ENCODE data around the gene WIPF1.

WIPF1 gene

DNA sequence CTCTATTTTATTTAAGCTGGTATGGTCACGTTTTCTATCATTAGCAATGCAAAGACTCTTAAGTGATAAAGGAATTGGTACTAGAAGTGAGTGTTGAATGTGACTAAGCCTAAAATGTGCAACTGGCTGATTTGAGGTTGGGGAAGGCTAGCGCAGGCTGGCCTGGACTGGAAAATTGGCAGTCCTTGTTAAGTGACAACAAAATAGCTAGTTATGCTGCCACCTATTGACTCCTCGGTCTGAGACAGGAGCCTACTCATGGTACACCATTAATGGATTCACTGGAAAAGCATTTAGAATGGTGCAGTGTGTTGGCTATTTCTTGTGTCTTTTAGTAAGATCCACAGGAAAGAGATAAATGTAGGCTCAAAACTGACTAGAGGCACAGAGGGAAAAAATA, 5.7 kb upstream of the WIPF1 start:
- DNase-seq (ENCODE audit: low read depth in 1 of 2, low spot score in 1 of 2) = peak in 1 of 2 experiments; percentile 55
- TF ChIP-seq JUND (IDR thresholded peaks at IDR 0.05; ENCODE audit: low read depth) = no peak
- in situ Hi-C loops (cut with HindIII; ENCODE audit: low pct_unique_long_range_greater_than_20kb, low sequenced_read_pairs) = no loop called here

- TF ChIP-seq JUND (IDR thresholded peaks at IDR 0.05; ENCODE audit: low read depth) = no peak
- no peak for DNase-seq (ENCODE audit: low read depth in 1 of 2, low spot score in 1 of 2)
- in situ Hi-C loops (cut with HindIII; ENCODE audit: low pct_unique_long_range_greater_than_20kb, low sequenced_read_pairs) = no loop called here
These were observed 5.1 kb upstream of the WIPF1 start for GRCh38 chr2:174602745-174603144.

DNA sequence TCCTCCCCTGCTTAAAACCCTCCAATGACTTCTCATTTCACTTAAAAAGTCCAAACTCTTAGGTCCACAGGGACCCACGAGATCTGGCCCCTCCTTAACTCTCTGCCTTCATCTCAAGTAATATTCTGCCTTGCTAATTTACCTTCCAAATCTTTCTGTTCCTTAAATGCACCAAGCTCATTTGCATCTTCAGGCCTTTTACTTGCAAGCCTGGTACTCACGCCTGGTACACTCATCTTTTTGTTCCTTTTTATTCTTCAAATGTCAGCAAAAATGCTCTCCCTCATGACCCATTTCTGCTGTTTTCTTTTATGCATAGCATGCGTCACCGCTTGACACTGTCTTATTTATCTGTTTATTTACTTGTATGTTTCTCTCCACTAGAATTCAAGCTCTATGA, 2.7 kb upstream of the WIPF1 start:
- in situ Hi-C loops (cut with HindIII; ENCODE audit: low pct_unique_long_range_greater_than_20kb, low sequenced_read_pairs) = no loop called here
- no peak for DNase-seq (ENCODE audit: low read depth in 1 of 2, low spot score in 1 of 2)
- TF ChIP-seq JUND (IDR thresholded peaks at IDR 0.05; ENCODE audit: low read depth) = no peak

DNA sequence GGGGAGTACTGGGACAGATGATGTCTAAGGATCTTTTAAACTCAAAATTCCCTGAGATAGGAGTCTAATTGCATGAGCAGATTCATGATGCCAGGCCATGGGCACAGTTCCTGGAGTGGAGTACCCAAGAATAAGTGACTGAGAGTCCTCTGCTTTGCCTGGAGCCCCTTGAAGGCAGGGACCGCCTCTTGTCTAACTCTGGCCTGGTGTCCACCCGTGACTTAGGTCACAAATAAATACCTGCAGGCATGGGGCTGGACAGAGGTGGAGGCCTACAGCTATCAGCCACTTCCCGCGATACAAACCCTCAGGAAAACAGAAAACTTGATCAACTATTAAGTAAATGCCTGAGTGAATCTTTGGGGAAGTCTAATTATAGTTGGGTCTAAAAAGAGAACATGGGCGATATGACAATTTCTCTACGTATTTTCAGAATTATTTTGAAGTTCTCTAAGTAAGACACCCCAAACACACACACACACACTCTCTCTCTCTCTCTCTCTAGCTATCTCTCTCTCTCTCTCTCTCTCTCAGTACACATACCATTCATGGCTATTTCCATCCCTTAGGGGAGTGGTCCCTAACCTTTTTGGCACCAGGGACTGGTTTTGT, 1.8 kb upstream of the WIPF1 start:
- in situ Hi-C loops (cut with HindIII; ENCODE audit: low pct_unique_long_range_greater_than_20kb, low sequenced_read_pairs) = no loop called here
- DNase-seq (ENCODE audit: low read depth in 1 of 2, low spot score in 1 of 2) = no peak
- TF ChIP-seq JUND (IDR thresholded peaks at IDR 0.05; ENCODE audit: low read depth) = no peak

- TF ChIP-seq JUND (IDR thresholded peaks at IDR 0.05; ENCODE audit: low read depth) = no peak
- in situ Hi-C loops (cut with HindIII; ENCODE audit: low pct_unique_long_range_greater_than_20kb, low sequenced_read_pairs) = no loop called here
- DNase-seq (ENCODE audit: low read depth in 1 of 2, low spot score in 1 of 2) = no peak
These were observed 627 bp downstream of the WIPF1 start for GRCh38 chr2:174597009-174597344.

DNA sequence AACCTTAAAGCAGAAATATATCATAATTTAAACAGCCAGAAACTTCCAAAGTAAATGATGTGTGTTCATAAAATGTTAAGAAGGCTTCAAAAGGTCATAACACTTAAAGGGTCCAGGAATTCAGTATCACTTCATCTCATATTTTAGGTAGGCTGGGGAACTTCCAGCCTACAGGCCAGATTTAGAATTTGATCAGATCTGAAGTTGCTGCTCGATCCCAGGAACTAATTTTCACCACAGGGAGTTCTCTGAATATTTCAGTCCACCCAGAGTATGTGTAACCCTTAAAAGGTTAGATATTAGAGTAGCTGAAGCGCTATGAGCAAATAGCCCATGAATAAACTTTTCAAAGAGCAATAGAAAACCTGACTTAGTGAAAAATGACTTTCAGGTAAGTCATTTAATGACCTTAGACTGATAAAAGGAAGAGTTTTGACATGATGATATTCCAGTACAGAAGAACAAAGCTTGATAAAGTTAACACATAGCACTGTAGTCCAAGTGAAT, 1.7 kb downstream of the WIPF1 start:
- in situ Hi-C loops (cut with HindIII; ENCODE audit: low pct_unique_long_range_greater_than_20kb, low sequenced_read_pairs) = no loop called here
- no peak for TF ChIP-seq JUND (IDR thresholded peaks at IDR 0.05; ENCODE audit: low read depth)
- DNase-seq (ENCODE audit: low read depth in 1 of 2, low spot score in 1 of 2) = no peak

- in situ Hi-C loops (cut with HindIII; ENCODE audit: low pct_unique_long_range_greater_than_20kb, low sequenced_read_pairs) = no loop called here
These were observed 2.3 kb downstream of the WIPF1 start for GRCh38 chr2:174595116-174595809.

DNA sequence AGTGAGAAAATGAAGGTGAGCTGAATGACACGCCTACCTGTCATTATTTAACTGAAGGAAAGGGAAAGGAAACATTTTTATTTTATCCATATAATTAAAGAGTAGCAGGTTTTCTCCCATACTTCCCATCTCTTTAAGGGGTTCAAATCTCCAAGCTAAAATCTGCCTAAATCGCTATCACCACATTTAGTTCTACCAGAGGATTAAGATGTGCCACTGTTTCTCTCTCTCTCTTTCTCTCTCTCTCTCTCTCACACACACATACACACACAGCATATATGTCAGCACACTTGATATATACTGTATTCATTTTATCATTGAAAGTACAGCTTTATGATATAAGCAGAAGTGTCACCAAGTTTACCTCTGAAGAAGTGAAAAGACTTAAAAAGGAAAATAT, 3.1 kb downstream of the WIPF1 start:
- no peak for DNase-seq (ENCODE audit: low read depth in 1 of 2, low spot score in 1 of 2)
- in situ Hi-C loops (cut with HindIII; ENCODE audit: low pct_unique_long_range_greater_than_20kb, low sequenced_read_pairs) = no loop called here
- no peak for TF ChIP-seq JUND (IDR thresholded peaks at IDR 0.05; ENCODE audit: low read depth)

More at GRCh38 chr2:174595116-174595809, 2.3 kb downstream of the WIPF1 start:
- TF ChIP-seq JUND (IDR thresholded peaks at IDR 0.05; ENCODE audit: low read depth) = no peak
- DNase-seq (ENCODE audit: low read depth in 1 of 2, low spot score in 1 of 2) = no peak

DNA sequence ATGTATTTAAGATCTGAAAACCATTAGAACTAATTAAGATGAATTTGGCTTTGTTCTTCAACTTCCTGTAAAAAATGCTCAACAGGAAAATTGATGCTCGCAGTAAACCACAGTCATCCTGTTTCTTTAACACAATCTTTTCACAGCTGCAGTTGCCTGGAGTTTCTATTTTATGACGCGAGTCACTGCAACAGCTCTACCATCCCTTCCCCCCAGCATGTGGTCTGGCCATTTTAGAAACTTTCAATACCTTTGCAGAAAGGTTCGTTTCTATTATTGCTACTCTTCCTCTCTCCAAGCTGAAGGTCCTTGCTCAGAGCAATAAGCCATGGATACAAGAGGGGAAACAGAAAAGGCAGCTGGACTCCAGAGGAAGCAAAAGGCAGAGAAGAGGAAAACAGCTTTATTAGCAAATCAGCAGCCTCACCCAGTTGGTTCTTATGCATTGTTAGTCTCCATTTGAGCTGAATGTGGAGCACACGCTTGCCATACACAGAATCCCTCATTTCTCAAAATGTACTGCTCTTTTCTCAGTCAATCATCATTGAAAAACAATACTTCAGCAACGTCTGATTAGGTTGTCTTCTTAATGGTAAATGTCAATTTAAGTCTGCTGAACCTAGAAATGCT, 3.9 kb downstream of the WIPF1 start:
- in situ Hi-C loops (cut with HindIII; ENCODE audit: low pct_unique_long_range_greater_than_20kb, low sequenced_read_pairs) = no loop called here
- DNase-seq (ENCODE audit: low read depth in 1 of 2, low spot score in 1 of 2) = no peak
- no peak for TF ChIP-seq JUND (IDR thresholded peaks at IDR 0.05; ENCODE audit: low read depth)

DNA sequence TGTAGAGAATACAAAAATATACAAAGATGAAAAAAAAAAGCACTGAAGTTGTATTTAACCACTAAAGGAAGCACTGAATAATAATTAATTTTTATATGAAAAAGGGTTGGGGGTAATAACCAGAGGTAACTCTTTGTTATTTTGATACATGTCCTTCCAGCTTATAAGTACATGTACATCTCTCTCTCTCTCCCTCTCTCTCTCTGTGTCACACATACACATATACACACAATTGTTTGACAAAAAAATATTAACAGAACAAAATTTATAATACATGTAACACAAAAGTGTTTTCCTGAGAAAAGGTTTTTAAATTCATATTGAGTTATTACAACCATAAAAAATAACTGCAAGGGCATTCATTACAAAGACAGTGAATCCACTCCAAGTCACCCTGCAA, 4.6 kb downstream of the WIPF1 start:
- DNase-seq (ENCODE audit: low read depth in 1 of 2, low spot score in 1 of 2) = no peak
- no peak for TF ChIP-seq JUND (IDR thresholded peaks at IDR 0.05; ENCODE audit: low read depth)
- in situ Hi-C loops (cut with HindIII; ENCODE audit: low pct_unique_long_range_greater_than_20kb, low sequenced_read_pairs) = no loop called here

DNA sequence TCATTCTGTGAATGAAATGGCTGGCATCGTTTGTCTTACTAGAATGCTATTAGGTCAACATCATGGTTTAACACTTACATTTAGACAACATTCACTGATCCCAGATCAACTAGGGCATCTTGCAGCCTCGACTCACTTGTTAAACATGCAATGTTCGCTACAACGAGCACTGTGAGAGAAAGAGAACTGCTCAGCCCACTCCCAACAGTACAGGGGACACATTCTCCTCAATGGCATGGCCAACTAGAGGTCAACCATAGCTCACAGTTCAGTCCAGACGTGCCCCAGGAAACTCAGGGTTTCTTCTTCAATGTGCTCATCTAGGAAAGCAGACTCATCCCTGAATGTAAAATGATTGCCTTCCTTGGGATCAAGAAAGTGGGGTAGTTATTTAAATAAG, 5.9 kb downstream of the WIPF1 start:
- in situ Hi-C loops (cut with HindIII; ENCODE audit: low pct_unique_long_range_greater_than_20kb, low sequenced_read_pairs) = no loop called here
- no peak for TF ChIP-seq JUND (IDR thresholded peaks at IDR 0.05; ENCODE audit: low read depth)
- DNase-seq (ENCODE audit: low read depth in 1 of 2, low spot score in 1 of 2) = no peak

DNA sequence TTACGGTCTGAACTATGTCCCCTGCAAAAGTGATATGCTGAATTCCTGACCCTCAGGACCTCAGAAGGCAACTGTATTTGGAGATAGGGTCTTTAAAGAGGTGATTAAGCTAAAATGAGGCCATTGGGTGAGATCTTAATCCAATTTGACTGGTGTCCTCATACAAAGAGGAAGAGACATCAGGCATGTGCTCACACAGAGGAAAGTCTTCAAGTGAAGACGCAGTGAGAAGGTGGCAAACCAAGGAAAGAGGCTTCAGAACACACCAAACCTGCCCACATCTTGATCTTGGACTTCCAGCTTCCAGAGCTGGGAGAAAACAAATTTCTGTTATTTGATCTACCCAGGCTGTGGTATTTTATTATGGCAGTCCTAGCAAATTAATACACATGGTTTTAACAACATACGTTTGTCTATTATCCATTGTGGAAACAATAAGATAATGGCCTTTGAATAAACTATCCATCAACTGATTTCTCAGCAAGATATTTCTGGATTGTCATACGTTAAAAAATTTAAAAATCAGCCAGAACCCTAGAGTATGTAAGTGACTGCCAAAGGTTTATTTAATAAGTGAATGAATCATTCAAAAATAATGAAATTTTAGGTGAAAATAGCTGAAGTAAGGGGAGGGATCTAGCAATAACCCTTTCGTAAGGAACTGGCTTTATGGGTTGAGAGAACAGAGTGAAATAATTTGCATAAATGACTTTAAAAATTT, 6.5 kb downstream of the WIPF1 start:
- in situ Hi-C loops (cut with HindIII; ENCODE audit: low pct_unique_long_range_greater_than_20kb, low sequenced_read_pairs) = no loop called here
- no peak for TF ChIP-seq JUND (IDR thresholded peaks at IDR 0.05; ENCODE audit: low read depth)
- no peak for DNase-seq (ENCODE audit: low read depth in 1 of 2, low spot score in 1 of 2)

DNA sequence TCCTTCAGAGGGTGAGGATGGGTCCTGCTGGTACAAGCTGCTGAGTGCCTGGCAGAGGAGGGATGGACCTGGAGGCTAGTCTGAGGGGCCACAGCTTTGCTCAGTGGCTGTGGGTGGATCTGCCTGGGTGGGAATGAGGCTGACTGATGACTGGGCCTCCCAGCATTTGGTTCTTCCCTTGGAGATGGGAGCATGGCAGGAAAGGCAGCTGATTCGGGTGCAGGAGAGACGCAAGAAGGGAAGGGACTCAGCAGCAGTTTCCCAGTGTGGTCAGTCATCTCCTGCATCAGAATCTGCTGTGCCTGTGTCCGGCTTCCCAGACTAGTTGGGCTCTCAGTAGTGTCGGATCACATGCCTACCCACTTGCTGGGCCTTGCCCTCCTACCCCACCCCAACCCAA, 7.3 kb downstream of the WIPF1 start:
- no peak for DNase-seq (ENCODE audit: low read depth in 1 of 2, low spot score in 1 of 2)
- no peak for TF ChIP-seq JUND (IDR thresholded peaks at IDR 0.05; ENCODE audit: low read depth)
- in situ Hi-C loops (cut with HindIII; ENCODE audit: low pct_unique_long_range_greater_than_20kb, low sequenced_read_pairs) = no loop called here

Data from T47D (cell line).